ENCODE data around the gene ECEL1.
"Not testable (repeated sequence)": the region's sequence is repeated elsewhere in the genome, so short reads cannot be mapped to it uniquely, and the experiment has no call there.

DNA sequence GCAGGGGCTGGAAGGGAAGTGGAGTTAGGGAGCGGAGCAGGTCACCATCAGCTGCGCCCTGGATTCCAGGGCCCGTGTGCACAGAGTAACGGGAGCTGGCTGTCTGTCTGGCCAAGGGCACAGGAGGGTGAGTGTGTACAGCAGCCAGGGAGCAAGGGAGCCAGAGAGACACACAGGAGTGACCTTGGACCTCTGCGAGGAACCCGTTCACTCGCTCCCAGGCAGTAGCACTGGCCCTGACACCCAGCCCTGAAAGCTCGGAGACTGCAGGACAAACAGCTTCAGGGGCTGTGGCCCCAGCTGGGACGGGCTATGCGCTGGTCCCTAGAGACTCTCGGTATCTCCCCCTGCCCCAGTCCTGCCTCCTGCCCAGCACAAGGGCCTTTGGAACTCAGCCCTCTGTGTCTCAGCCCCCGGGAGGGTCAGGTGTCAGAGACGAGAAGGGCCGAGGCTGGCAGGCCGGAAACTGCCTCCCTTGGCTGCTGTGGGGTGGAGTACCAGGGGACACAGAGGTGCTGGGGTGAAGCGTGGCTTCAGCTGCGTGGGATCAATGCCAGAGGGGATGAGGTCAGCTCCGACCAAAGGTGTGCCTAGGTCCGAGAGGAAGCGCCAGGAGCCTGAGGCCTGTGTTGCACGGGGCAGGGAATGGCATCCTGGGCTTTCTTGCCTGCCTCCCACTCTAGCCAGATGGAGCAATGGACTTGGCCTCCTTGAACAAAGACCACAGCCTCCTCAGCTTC is 43.8 kb downstream of the ECEL1 start:
- TF ChIP-seq, protein P1, sequence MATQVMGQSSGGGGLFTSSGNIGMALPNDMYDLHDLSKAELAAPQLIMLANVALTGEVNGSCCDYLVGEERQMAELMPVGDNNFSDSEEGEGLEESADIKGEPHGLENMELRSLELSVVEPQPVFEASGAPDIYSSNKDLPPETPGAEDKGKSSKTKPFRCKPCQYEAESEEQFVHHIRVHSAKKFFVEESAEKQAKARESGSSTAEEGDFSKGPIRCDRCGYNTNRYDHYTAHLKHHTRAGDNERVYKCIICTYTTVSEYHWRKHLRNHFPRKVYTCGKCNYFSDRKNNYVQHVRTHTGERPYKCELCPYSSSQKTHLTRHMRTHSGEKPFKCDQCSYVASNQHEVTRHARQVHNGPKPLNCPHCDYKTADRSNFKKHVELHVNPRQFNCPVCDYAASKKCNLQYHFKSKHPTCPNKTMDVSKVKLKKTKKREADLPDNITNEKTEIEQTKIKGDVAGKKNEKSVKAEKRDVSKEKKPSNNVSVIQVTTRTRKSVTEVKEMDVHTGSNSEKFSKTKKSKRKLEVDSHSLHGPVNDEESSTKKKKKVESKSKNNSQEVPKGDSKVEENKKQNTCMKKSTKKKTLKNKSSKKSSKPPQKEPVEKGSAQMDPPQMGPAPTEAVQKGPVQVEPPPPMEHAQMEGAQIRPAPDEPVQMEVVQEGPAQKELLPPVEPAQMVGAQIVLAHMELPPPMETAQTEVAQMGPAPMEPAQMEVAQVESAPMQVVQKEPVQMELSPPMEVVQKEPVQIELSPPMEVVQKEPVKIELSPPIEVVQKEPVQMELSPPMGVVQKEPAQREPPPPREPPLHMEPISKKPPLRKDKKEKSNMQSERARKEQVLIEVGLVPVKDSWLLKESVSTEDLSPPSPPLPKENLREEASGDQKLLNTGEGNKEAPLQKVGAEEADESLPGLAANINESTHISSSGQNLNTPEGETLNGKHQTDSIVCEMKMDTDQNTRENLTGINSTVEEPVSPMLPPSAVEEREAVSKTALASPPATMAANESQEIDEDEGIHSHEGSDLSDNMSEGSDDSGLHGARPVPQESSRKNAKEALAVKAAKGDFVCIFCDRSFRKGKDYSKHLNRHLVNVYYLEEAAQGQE (IDR thresholded peaks at IDR 0.05; ENCODE audit: unreplicated experiment): not testable (repeated sequence)
- not testable (repeated sequence) for TF ChIP-seq ZNF331 (CRISPR knock-in tag; IDR thresholded peaks at IDR 0.05; ENCODE audit: low read depth); POLR2AphosphoS5 (IDR thresholded peaks at IDR 0.05; ENCODE audit: low read depth); CREB1 (CRISPR knock-in tag; IDR thresholded peaks at IDR 0.05; ENCODE audit: low read depth); EZH2 (IDR thresholded peaks at IDR 0.05; ENCODE audit: low read depth, unreplicated experiment); EZH2phosphoT487 (IDR thresholded peaks at IDR 0.05; ENCODE audit: unreplicated experiment); ZNF114 (CRISPR knock-in tag; IDR thresholded peaks at IDR 0.05); JUNB (IDR thresholded peaks at IDR 0.05; ENCODE audit: unreplicated experiment)
- TF ChIP-seq, protein P2, sequence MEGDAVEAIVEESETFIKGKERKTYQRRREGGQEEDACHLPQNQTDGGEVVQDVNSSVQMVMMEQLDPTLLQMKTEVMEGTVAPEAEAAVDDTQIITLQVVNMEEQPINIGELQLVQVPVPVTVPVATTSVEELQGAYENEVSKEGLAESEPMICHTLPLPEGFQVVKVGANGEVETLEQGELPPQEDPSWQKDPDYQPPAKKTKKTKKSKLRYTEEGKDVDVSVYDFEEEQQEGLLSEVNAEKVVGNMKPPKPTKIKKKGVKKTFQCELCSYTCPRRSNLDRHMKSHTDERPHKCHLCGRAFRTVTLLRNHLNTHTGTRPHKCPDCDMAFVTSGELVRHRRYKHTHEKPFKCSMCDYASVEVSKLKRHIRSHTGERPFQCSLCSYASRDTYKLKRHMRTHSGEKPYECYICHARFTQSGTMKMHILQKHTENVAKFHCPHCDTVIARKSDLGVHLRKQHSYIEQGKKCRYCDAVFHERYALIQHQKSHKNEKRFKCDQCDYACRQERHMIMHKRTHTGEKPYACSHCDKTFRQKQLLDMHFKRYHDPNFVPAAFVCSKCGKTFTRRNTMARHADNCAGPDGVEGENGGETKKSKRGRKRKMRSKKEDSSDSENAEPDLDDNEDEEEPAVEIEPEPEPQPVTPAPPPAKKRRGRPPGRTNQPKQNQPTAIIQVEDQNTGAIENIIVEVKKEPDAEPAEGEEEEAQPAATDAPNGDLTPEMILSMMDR (conservative IDR thresholded peaks at IDR 0.05; ENCODE audit: low read depth in 2 of 2): not testable (repeated sequence)
- TF ChIP-seq, protein P3, sequence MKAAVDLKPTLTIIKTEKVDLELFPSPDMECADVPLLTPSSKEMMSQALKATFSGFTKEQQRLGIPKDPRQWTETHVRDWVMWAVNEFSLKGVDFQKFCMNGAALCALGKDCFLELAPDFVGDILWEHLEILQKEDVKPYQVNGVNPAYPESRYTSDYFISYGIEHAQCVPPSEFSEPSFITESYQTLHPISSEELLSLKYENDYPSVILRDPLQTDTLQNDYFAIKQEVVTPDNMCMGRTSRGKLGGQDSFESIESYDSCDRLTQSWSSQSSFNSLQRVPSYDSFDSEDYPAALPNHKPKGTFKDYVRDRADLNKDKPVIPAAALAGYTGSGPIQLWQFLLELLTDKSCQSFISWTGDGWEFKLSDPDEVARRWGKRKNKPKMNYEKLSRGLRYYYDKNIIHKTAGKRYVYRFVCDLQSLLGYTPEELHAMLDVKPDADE (IDR thresholded peaks at IDR 0.05): not testable (repeated sequence)
